HCT116 (cell line): ENCODE results near the gene SUGP1.

Source experiments
- CEBPB ChIP-seq: IDR thresholded peaks from 2 replicates; pipeline ENCODE4 v1.6.1; 2012; ENCODE audit warnings: low read depth
- CTCF ChIP-seq, 3 experiments: fragments of 200-600 bp in 1 of 3; sonication (generic) in 1 of 3; IDR thresholded peaks in 2 of 3; conservative IDR thresholded peaks in 1 of 3; 2 replicates each; pipeline ENCODE4 v1.5.1; 2012 to 2017; ENCODE audit warnings: low read depth in 2 of 3, low read length in 2 of 3, antibody characterized with exemption in 1 of 3, borderline replicate concordance in 1 of 3, control low read depth in 1 of 3, mild to moderate bottlenecking in 1 of 3, mixed read lengths in 1 of 3, mixed run types in 1 of 3, moderate library complexity in 1 of 3; ENCODE audit not compliant: insufficient read depth in 1 of 3
- EGR1 ChIP-seq: IDR thresholded peaks from 2 replicates; pipeline ENCODE4 v1.6.1; 2012; ENCODE audit warnings: low read depth
- EZH2 ChIP-seq: fragments of 200-600 bp; sonication (generic); IDR thresholded peaks from 2 replicates; pipeline ENCODE4 v1.6.1; 2017; ENCODE audit warnings: antibody characterized with exemption, mixed run types
- EZH2phosphoT487 ChIP-seq: fragments of 200-600 bp; IDR thresholded peaks from 2 replicates; pipeline ENCODE4 v1.6.1; 2018; ENCODE audit warnings: antibody characterized with exemption, borderline replicate concordance
- MAX ChIP-seq: IDR thresholded peaks from 2 replicates; pipeline ENCODE4 v1.6.1; 2012
- POLR2A ChIP-seq: IDR thresholded peaks from 2 replicates; pipeline ENCODE4 v1.7.0; 2011; ENCODE audit warnings: borderline replicate concordance; ENCODE audit not compliant: insufficient read depth, insufficient read length; ENCODE audit errors: extremely low read depth
- REST ChIP-seq: IDR thresholded peaks from 2 replicates; pipeline ENCODE4 v1.6.1; 2012; ENCODE audit warnings: low read depth
- SP1 ChIP-seq: IDR thresholded peaks from 2 replicates; pipeline ENCODE4 v1.6.1; 2012; ENCODE audit warnings: low read depth
- YY1 ChIP-seq: IDR thresholded peaks from 2 replicates; pipeline ENCODE4 v1.6.1; 2011; ENCODE audit warnings: low read length, low read depth, moderate library complexity, mild to moderate bottlenecking; ENCODE audit not compliant: insufficient replicate concordance; ENCODE audit errors: extremely low read depth

DNA sequence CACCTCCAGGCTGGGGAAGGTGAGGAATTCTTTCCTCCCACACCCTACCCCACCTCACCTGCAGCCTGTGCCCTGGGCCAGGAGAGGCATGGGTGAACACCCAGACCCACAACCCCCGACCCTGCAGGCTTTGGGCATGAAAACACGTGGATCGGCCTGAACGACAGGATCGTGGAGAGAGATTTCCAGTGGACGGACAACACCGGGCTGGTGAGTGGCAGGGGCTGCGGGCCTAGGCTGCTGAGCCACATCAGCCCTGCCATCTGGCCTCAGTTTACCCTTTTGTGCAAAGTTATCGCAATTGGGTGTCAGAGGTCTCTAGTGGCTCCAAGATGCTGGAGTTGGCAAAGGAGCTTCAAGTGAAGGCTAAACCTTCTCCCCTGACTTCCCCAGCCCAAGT, 79.8 kb downstream of the SUGP1 start:
- TF ChIP-seq CTCF (IDR thresholded peaks at IDR 0.05 in 2 of 3, conservative IDR thresholded peaks at IDR 0.05 in 1 of 3; ENCODE audit: borderline replicate concordance in 1 of 3, insufficient read depth in 1 of 3, low read depth in 2 of 3, low read length in 2 of 3): no peak
- no peak for TF ChIP-seq POLR2A
- no peak for TF ChIP-seq REST
- TF ChIP-seq CEBPB: no peak
- no peak for TF ChIP-seq EGR1
- no peak for TF ChIP-seq MAX
- no peak for TF ChIP-seq EZH2
- no peak for TF ChIP-seq YY1
- no peak for TF ChIP-seq SP1
- no peak for TF ChIP-seq EZH2phosphoT487
